Measurements from ENCODE around the gene USP20.
"Not testable (repeated sequence)": the region's sequence is repeated elsewhere in the genome, so short reads cannot be mapped to it uniquely, and the experiment has no call there.

The USP20 gene

DNA sequence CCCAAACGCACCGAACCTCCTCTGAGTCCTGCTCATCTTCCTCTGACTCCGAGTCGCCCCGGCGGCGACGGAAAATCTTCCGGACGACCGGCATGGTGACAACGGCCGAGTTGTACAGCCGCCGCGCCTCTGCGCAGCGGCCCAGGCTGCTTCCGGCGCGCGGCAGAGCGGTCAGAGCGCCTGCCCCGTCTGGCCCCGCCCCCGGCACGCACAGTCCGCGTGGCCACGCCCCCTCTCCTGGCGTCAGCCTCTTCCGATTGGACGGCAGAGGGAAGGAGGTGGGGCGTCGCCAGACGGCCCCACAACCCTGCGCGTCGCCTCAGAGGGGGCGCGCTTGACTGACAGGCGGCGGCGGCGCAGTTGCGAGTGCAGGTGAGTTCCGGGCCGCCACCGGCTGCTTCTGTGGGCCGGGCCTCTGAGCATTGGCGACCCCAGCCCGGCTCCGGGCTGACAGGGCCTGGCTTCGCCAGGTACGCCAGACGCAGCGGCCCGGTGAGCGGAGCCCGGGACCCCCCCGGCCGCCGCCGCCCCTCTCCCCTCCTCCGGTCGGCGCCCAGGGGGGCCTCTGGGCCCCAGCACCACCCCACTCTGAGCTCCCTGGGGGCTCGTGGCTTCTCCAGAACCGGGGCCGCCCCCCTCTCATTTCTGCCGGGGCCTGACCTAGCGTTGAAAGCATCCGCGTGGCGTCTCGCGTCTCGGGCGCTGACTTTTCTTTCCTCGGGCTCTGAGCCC lies at the start of gene USP20, which contains the start of gene C9orf78:
Gene USP20, plus strand, starts transcription at position 331 of the 732 bp plus-strand sequence. CDS start 17,098 bp downstream, outside the sequence.
Gene C9orf78, minus strand, starts transcription at position 148 of the 732 bp plus-strand sequence. Its CDS starts 54 bp downstream, at position 94.
- H3K4me3 ChIP-seq (ENCODE audit: low read depth in 1 of 2, low read length in 2 of 2), result peak within 1 kb of the TSS; percentile 88 to 98
- H3K27ac ChIP-seq (ENCODE audit: low read depth, low read length), result peak within 1 kb of the TSS; percentile 88
- peaks cover 25% of the 10 kb centered on the region for H3K4me1 ChIP-seq (ENCODE audit: insufficient read depth, low read length)

DNA sequence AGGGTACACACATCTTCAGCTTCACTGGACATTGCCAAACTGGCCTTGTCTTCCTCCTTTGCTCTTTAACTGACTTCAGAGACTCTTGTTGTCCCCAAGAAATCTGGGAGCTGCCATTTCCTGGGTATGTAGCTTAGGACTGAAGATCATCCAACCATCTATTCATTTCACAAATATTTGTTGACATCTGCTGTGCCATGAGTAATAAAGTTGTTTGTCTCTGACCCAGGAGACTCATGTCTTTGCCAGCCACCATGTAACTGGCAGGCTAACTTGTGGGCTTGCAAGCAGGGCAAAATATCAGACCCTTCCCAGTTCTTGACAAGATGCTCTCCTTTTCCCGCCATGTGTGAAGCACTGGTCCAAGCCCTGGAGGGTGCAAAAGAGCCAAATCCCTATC lies 49.4 kb upstream of the USP20 start:
- Histone ChIP-seq H3K36me3 (ENCODE audit: insufficient read depth, low read length) (no peaks in the 10 kb centered on the region), H3K4me3 (ENCODE audit: low read depth in 1 of 2, low read length in 2 of 2) (no peak overlapping the region), H3K27me3 (ENCODE audit: control insufficient read depth in 1 of 2, insufficient read depth in 2 of 2, low read length in 2 of 2) (no peaks in the 10 kb centered on the region), H3K4me1 (ENCODE audit: insufficient read depth, low read length) (no peaks in the 10 kb centered on the region), H3K27ac (ENCODE audit: low read depth, low read length) (no peak overlapping the region), H3K9me3 (ENCODE audit: low read length) (no peaks in the 10 kb centered on the region), H3K9ac (ENCODE audit: low read length) (no peak overlapping the region)

More for the DNA sequence above, at the start of gene USP20, which contains the start of gene C9orf78:
- H3K27me3 ChIP-seq (ENCODE audit: control insufficient read depth in 1 of 2, insufficient read depth in 2 of 2, low read length in 2 of 2), result no peaks in the 10 kb centered on the region
- no peaks in the 10 kb centered on the region for H3K9me3 ChIP-seq (ENCODE audit: low read length)
- peaks cover 28% of the 10 kb centered on the region for H3K36me3 ChIP-seq (ENCODE audit: insufficient read depth, low read length)
- peak within 1 kb of the TSS; percentile 88 for H3K9ac ChIP-seq (ENCODE audit: low read length)

DNA sequence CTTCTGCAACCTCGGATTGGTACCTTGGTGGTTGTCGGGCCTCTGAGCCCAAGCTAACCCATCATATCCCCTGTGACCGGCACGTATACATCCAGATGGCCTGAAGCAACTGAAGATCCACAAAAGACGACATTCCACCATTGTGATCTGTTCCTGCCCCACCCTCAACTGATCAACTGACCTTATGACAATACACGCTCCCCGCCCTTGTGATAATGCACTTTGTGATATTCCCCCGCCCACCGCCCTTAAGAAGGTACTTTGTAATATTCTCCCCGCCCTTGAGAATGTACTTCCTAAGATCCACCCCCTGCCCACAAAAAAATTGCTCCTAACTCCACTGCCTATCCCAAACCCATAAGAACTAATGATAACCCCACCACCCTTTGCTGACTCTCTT lies 48.8 kb upstream of the USP20 start:
- Histone ChIP-seq H3K27me3 (ENCODE audit: control insufficient read depth in 1 of 2, insufficient read depth in 2 of 2, low read length in 2 of 2) (no peaks in the 10 kb centered on the region), H3K4me1 (ENCODE audit: insufficient read depth, low read length) (no peaks in the 10 kb centered on the region), H3K9ac (ENCODE audit: low read length) (no peak overlapping the region), H3K4me3 (ENCODE audit: low read depth in 1 of 2, low read length in 2 of 2) (no peak overlapping the region), H3K27ac (ENCODE audit: low read depth, low read length) (no peak overlapping the region), H3K36me3 (ENCODE audit: insufficient read depth, low read length) (no peaks in the 10 kb centered on the region), H3K9me3 (ENCODE audit: low read length) (no peaks in the 10 kb centered on the region)

DNA sequence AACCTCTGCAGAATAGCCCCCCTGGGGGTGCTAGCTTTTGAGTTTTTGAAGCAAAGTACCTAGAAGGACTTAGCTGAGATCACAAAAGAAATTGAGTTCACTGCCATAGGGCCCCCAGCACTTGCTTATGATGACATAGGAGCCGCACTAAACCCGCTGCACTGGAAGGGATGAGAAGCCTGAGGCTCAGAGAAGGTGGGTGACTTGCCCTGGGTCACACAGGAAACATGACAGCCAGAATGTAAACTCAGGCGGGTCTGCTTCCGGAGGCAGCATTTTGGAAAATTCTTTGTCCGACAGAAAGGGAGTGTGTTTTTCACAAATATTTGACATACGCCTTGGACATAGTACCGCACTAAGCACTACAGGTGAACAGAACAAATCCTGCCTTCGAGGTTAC lies 40.7 kb upstream of the USP20 start:
- Histone ChIP-seq H3K4me1 (ENCODE audit: insufficient read depth, low read length) (no peaks in the 10 kb centered on the region), H3K9me3 (ENCODE audit: low read length) (no peaks in the 10 kb centered on the region), H3K36me3 (ENCODE audit: insufficient read depth, low read length) (no peaks in the 10 kb centered on the region), H3K27me3 (ENCODE audit: control insufficient read depth in 1 of 2, insufficient read depth in 2 of 2, low read length in 2 of 2) (no peaks in the 10 kb centered on the region), H3K27ac (ENCODE audit: low read depth, low read length) (no peak overlapping the region), H3K9ac (ENCODE audit: low read length) (no peak overlapping the region), H3K4me3 (ENCODE audit: low read depth in 1 of 2, low read length in 2 of 2) (no peak overlapping the region)

DNA sequence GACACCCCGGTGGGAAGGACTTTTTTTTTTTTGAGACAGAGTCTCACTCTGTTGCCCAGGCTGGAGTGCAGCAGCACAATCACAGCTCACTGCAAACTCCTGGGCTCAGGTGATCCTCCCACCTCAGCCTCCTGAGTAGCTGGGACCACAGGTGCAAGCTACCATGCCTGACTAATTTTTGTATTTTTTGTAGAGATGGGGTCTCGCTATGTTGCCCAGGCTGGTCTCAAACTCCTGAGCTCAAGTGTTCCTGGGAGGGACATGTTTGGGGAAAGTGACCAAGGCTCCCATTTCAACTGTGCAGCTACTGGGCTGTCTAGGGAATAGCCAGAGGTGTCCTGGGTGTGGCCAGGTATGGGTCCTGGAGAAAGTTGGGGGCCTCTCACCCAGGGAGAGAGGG lies 39.2 kb upstream of the USP20 start:
- not testable (repeated sequence) for H3K9ac ChIP-seq (ENCODE audit: low read length); H3K36me3 ChIP-seq (ENCODE audit: insufficient read depth, low read length); H3K9me3 ChIP-seq (ENCODE audit: low read length); H3K4me1 ChIP-seq (ENCODE audit: insufficient read depth, low read length); H3K27ac ChIP-seq (ENCODE audit: low read depth, low read length); H3K4me3 ChIP-seq (ENCODE audit: low read depth in 1 of 2, low read length in 2 of 2); H3K27me3 ChIP-seq (ENCODE audit: control insufficient read depth in 1 of 2, insufficient read depth in 2 of 2, low read length in 2 of 2)

DNA sequence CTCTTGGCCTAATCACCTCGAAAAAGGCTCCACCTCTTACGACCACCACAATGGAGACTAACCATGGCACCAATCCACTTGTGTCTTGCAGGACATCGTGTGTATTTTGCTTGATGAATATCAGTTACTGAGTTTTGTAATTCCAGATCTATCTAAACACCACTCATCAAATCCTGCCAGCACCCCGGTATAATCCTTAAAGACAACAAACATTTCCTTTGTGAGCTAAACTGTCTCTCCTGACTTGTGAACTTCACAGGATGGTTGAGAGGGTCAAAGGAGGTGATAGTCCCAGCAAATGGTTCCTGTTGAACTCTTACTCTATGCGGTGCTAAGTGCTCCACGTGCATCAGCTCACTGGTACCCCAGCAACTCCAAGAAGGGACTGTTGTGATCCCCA lies 36.3 kb upstream of the USP20 start:
- Histone ChIP-seq H3K36me3 (ENCODE audit: insufficient read depth, low read length) (no peaks in the 10 kb centered on the region), H3K4me1 (ENCODE audit: insufficient read depth, low read length) (peaks cover 4% of the 10 kb centered on the region), H3K4me3 (ENCODE audit: low read depth in 1 of 2, low read length in 2 of 2) (no peak overlapping the region), H3K27ac (ENCODE audit: low read depth, low read length) (no peak overlapping the region), H3K9me3 (ENCODE audit: low read length) (no peaks in the 10 kb centered on the region), H3K27me3 (ENCODE audit: control insufficient read depth in 1 of 2, insufficient read depth in 2 of 2, low read length in 2 of 2) (no peaks in the 10 kb centered on the region), H3K9ac (ENCODE audit: low read length) (no peak overlapping the region)

DNA sequence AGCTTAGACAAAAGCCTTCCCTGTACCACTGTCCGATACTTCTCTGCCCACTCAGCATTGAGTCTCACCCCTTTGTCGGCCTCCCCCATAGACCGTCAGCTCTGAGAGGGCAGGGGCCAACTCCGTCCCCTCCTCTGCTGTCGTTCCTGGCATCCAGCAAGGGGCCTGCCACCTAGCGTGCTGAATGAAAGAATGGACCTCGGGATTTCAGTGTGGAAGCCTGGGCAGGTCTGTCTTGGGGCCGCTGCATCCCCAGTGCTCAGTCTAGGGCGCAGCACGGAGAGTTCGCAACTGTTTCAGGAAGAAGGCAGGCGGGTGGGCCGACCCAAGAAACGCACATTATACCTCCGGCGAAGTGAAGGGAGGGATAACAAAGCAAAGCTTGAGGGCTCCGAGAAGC lies 33.8 kb upstream of the USP20 start:
- Histone ChIP-seq H3K4me3 (ENCODE audit: low read depth in 1 of 2, low read length in 2 of 2) (no peak overlapping the region), H3K9me3 (ENCODE audit: low read length) (no peaks in the 10 kb centered on the region), H3K36me3 (ENCODE audit: insufficient read depth, low read length) (peaks cover 3% of the 10 kb centered on the region), H3K9ac (ENCODE audit: low read length) (no peak overlapping the region), H3K27ac (ENCODE audit: low read depth, low read length) (no peak overlapping the region), H3K27me3 (ENCODE audit: control insufficient read depth in 1 of 2, insufficient read depth in 2 of 2, low read length in 2 of 2) (no peaks in the 10 kb centered on the region), H3K4me1 (ENCODE audit: insufficient read depth, low read length) (peaks cover 9% of the 10 kb centered on the region)

DNA sequence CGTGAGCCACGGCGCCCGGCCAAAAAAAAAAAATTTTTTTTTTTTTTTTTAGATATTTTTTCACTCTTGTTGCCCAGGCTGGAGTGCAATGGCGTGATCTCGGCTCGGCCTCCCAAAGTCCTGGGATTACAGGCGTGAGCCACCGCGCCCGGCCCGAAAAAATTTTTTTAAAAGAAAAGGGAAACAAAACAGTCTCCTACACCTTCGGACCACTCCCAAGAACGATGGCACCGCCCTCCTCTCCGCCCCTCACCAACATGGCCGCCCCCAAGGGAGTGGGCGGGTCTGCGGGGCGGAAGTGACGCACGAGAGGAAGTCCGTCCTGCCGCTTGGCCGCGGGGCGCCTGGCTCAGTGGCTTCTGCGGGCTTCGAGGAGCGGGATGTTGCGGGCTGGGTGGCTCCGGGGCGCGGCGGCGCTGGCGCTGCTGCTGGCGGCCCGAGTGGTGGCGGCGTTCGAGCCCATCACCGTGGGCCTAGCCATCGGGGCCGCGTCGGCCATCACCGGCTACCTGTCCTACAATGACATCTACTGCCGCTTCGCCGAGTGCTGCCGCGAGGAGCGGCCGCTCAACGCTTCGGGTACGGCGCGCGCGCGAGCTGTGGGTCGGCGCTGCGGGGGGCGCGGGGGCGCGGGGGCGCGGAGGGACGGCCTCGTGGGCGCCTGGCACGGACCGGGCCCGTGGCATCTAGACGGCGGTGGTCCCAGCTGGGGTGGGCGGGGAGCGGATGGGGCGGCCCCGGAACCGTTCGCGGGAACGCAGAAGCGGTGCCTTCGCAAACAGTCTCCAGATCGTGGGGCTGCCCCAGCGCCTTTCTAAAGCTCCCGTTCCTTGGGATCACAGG lies 32.2 kb upstream of the USP20 start, which contains the start of gene TOR1B:
Gene TOR1B, plus strand, starts transcription at position 352 of the 843 bp plus-strand sequence. Its CDS starts 29 bp downstream, at position 381.
- Histone ChIP-seq H3K9ac (ENCODE audit: low read length) (peak within 1 kb of the TSS; percentile 24), H3K27ac (ENCODE audit: low read depth, low read length) (peak within 1 kb of the TSS; percentile 85), H3K4me3 (ENCODE audit: low read depth in 1 of 2, low read length in 2 of 2) (peak within 1 kb of the TSS; percentile 84 to 88), H3K36me3 (ENCODE audit: insufficient read depth, low read length) (peaks cover 3% of the 10 kb centered on the region), H3K4me1 (ENCODE audit: insufficient read depth, low read length) (peaks cover 9% of the 10 kb centered on the region), H3K9me3 (ENCODE audit: low read length) (no peaks in the 10 kb centered on the region), H3K27me3 (ENCODE audit: control insufficient read depth in 1 of 2, insufficient read depth in 2 of 2, low read length in 2 of 2) (no peaks in the 10 kb centered on the region)

DNA sequence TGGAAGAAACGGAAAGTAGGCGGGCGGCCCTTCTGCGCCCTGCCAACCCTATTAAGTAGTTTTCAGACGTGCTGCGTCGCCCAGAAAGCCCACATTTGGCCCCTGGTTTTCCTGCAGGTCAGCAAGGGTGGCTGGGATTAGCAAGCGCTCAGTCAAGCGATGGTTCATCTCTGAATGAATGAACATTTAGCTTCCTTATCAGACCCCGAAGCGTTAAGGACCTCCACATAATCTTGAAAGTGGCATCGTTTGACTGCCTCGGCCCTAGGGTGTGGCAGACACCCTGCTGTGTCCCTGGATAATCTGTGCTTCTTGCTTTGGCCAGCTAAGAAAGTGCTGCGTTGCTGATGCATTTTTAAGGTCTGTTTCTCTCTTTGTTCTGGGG lies 31.6 kb upstream of the USP20 start:
- Histone ChIP-seq H3K27me3 (ENCODE audit: control insufficient read depth in 1 of 2, insufficient read depth in 2 of 2, low read length in 2 of 2) (no peaks in the 10 kb centered on the region), H3K36me3 (ENCODE audit: insufficient read depth, low read length) (peaks cover 4% of the 10 kb centered on the region), H3K9ac (ENCODE audit: low read length) (peak overlapping the region; percentile 24), H3K4me3 (ENCODE audit: low read depth in 1 of 2, low read length in 2 of 2) (peak overlapping the region; percentile 84 to 88), H3K27ac (ENCODE audit: low read depth, low read length) (peak overlapping the region; percentile 85), H3K4me1 (ENCODE audit: insufficient read depth, low read length) (peaks cover 9% of the 10 kb centered on the region), H3K9me3 (ENCODE audit: low read length) (no peaks in the 10 kb centered on the region)

DNA sequence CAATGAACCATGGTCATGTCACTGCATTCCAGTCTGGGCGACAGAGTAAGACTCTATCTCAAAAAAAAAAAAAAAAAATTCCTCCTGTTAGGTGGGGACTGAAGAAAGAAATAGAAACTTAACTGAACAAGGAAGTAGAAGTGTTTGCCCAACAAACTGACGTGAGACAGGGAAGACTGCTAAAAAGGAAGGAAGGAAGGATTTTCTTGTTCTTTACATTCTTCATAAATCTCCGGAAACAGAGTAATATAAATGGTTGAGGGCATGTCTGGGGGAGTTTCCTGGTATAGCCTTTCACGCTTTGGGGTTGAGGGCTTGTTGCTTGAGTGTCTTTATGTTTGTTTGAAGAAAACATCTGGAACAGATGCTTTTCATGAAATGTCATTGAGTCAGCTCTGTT lies 29.2 kb upstream of the USP20 start:
- H3K4me1 ChIP-seq (ENCODE audit: insufficient read depth, low read length), result peaks cover 9% of the 10 kb centered on the region
- H3K9me3 ChIP-seq (ENCODE audit: low read length), result no peaks in the 10 kb centered on the region
- no peaks in the 10 kb centered on the region for H3K27me3 ChIP-seq (ENCODE audit: control insufficient read depth in 1 of 2, insufficient read depth in 2 of 2, low read length in 2 of 2)
- no peak overlapping the region for H3K9ac ChIP-seq (ENCODE audit: low read length)
- peaks cover 14% of the 10 kb centered on the region for H3K36me3 ChIP-seq (ENCODE audit: insufficient read depth, low read length)
- H3K4me3 ChIP-seq (ENCODE audit: low read depth in 1 of 2, low read length in 2 of 2), result no peak overlapping the region
- H3K27ac ChIP-seq (ENCODE audit: low read depth, low read length), result no peak overlapping the region

DNA sequence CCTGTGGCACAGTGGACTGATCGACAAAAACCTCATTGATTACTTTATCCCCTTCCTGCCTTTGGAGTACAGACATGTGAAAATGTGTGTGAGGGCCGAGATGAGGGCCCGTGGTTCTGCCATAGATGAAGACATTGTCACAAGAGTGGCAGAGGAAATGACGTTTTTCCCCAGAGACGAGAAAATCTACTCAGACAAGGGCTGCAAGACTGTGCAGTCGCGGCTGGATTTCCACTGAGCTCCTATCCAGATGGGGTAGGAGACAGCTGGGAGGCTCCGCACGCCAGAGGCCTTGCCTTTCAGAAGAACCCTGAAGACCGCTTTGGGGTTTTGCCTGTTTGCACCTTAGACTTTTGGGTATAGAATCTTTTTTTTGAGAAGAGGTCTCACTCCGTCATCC lies 25.9 kb upstream of the USP20 start:
- Histone ChIP-seq H3K27me3 (ENCODE audit: control insufficient read depth in 1 of 2, insufficient read depth in 2 of 2, low read length in 2 of 2) (no peaks in the 10 kb centered on the region), H3K4me3 (ENCODE audit: low read depth in 1 of 2, low read length in 2 of 2) (no peak overlapping the region), H3K9ac (ENCODE audit: low read length) (no peak overlapping the region), H3K9me3 (ENCODE audit: low read length) (no peaks in the 10 kb centered on the region), H3K36me3 (ENCODE audit: insufficient read depth, low read length) (peaks cover 11% of the 10 kb centered on the region), H3K4me1 (ENCODE audit: insufficient read depth, low read length) (peaks cover 1% of the 10 kb centered on the region), H3K27ac (ENCODE audit: low read depth, low read length) (no peak overlapping the region)

Measured in muscle layer of colon (tissue), 2 donors.